ENCODE measurements around the gene TMEM62. TPM values are rescaled to one million over a fixed set of nuclear protein-coding genes. Genes with fewer than 3 reads are reported as not detected.

TMEM62 gene
- total RNA-seq, 2 donors from 2014 or later, result 11.3 TPM

DNA sequence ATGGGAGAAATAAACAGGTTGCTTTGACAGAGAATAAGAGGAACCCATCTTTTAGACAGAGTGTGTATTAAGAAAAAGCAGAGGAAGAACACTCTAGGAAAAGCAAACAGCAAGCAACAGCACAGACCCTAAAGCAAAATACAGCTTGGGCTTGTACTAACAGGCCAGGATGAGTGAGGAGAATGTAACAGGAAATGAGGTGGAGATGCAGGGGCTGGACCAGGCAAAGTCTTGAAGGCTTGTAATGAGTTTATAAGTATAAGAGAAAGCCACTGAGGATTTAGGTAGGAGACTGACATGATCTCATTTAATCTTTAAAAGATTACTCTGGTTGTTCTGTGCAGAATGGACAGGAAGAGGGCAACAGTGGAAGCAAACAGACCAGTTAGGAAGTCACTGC is 32.4 kb upstream of the TMEM62 start:
- DNase-seq (ENCODE audit: low spot score), result no peak
- H3K36me3 ChIP-seq, result peaks cover 12% of the 10 kb centered on the region
- H3K4me1 ChIP-seq, result peaks cover 0 to 22% of the 10 kb centered on the region in 2 donors
- H3K27ac ChIP-seq, result no peak overlapping the region
- no peaks in the 10 kb centered on the region for H3K9me3 ChIP-seq
- no peak overlapping the region for H3K4me3 ChIP-seq
- no peaks in the 10 kb centered on the region for H3K27me3 ChIP-seq
- no peak for TF ChIP-seq CTCF (IDR thresholded peaks at IDR 0.05)

GRCh38 chr15:43102187-43102586 is 31.2 kb upstream of the TMEM62 start:
- peaks cover 12% of the 10 kb centered on the region for H3K36me3 ChIP-seq
- no peaks in the 10 kb centered on the region for H3K27me3 ChIP-seq
- DNase-seq (ENCODE audit: low spot score), result no peak
- H3K4me1 ChIP-seq, result peaks cover 0 to 22% of the 10 kb centered on the region in 2 donors
- H3K9me3 ChIP-seq, result no peaks in the 10 kb centered on the region
- H3K27ac ChIP-seq, result no peak overlapping the region
- H3K4me3 ChIP-seq, result no peak overlapping the region
- no peak for TF ChIP-seq CTCF (IDR thresholded peaks at IDR 0.05)

DNA sequence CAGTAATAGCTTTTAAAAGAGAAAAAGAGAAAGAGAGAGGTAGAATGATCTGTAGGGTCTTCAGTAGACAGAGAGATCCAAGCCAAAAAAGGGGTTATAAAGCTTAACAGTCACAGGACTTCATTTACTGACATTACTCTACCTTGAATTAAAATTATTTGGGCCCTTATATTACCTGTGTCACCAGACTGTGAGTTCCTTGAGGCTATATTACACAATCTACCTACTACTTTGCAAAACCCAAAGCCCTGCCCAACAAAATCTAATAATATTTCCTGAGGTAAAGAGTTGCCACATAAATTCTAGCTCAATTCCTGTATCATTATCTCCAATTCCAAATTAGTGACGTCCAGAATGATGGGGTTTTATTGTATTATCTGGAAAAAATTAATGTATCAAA is 29.5 kb upstream of the TMEM62 start:
- TF ChIP-seq CTCF (IDR thresholded peaks at IDR 0.05), result no peak
- H3K27me3 ChIP-seq, result no peaks in the 10 kb centered on the region
- H3K4me1 ChIP-seq, result peaks cover 0 to 22% of the 10 kb centered on the region in 2 donors
- H3K9me3 ChIP-seq, result no peaks in the 10 kb centered on the region
- no peak for DNase-seq (ENCODE audit: low spot score)
- peaks cover 12% of the 10 kb centered on the region for H3K36me3 ChIP-seq
- H3K27ac ChIP-seq, result no peak overlapping the region
- H3K4me3 ChIP-seq, result no peak overlapping the region

DNA sequence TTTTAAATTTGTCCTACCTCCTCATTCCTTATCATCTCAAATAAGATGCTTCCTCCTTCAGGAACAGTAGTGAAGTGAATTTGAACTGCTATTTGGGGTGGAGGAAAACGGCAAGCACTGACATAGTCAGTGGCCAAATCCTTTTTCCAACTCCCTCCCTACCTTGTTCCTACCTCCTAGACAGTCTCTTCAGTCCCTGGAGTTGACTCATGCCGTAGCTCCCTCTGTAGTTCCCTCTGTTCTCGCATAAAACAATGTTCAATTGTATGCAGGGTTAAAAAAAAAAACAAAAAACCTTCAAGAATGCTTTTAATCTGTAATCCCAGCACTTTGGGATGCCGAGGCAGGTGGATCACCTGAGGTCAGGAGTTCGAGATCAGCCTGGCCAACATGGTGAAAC is 29.0 kb upstream of the TMEM62 start:
- Histone ChIP-seq H3K27me3 (no peaks in the 10 kb centered on the region), H3K27ac (no peak overlapping the region), H3K4me3 (no peak overlapping the region), H3K36me3 (peaks cover 12% of the 10 kb centered on the region), H3K4me1 (peaks cover 0 to 22% of the 10 kb centered on the region in 2 donors), H3K9me3 (no peaks in the 10 kb centered on the region)
- no peak for DNase-seq (ENCODE audit: low spot score)
- TF ChIP-seq CTCF (IDR thresholded peaks at IDR 0.05), result no peak

DNA sequence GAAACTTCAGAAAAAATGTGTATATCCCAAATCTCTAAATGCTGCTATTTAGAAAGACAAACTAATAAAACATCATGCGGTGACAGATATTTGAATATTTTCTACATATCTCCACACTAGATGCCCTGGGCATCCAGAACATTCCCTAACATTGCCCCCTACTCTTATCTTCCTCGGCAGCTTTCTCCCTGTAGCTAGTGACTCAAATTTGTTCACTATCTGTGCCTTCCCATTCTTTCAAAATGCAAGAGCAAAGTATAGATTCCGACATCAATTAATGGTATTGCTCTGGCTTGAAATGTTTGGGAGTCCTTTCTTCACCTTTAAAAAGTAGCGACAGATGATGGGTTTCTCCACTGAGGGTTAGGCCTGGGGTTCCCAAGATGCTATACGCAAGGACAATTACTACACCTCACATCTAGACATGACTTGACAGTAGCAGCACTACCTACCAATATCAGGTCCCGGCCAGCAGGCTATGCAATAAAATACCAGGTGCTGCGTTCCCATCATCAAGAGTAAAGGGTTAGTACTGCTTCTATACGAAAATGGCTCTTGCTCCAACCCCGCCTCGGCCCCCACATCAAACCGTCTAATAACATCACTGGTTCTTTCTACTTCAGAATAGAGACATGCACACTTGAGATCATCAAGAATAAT is 28.2 kb upstream of the TMEM62 start:
- Histone ChIP-seq H3K9me3 (no peaks in the 10 kb centered on the region), H3K36me3 (peaks cover 8% of the 10 kb centered on the region), H3K4me1 (peaks cover 0 to 22% of the 10 kb centered on the region in 2 donors), H3K27me3 (no peaks in the 10 kb centered on the region), H3K27ac (peak overlapping the region; percentile 88 to 93), H3K4me3 (peak overlapping the region; percentile 75 to 83)
- no peak for TF ChIP-seq CTCF (IDR thresholded peaks at IDR 0.05)
- no peak for DNase-seq (ENCODE audit: low spot score)

Measured in right atrium auricular region (tissue), 2 donors.